Cardiac muscle cell (in vitro differentiated cells and primary cell): ENCODE measurements around the gene TRIM44. TPM values are rescaled to one million over a fixed set of nuclear protein-coding genes. Genes with fewer than 3 reads are reported as not detected.

Experiments
- DNase-seq, 2 donors: peaks; one replicate each; pipeline versions ENCODE4 v3.0.0 to v3.0.0-alpha.2; 2010 to 2017; ENCODE audit warnings: low read depth in 1 of 2, low spot score in 1 of 2
- H3K27ac ChIP-seq: fragments of 200-600 bp; sonication (generic); 2 replicates; pipeline ENCODE4 v1.5.1; 2016
- H3K27me3 ChIP-seq: fragments of 200-600 bp; sonication (generic); 2 replicates; pipeline ENCODE4 v1.6.0; 2016; ENCODE audit warnings: control low read depth
- H3K36me3 ChIP-seq: fragments of 200-600 bp; sonication (generic); 2 replicates; pipeline ENCODE4 v1.5.1; 2016; ENCODE audit warnings: control low read depth
- H3K4me1 ChIP-seq: fragments of 200-600 bp; sonication (generic); 2 replicates; pipeline ENCODE4 v1.8.1; 2017; ENCODE audit warnings: low read depth, mild to moderate bottlenecking, mixed run types
- H3K4me3 ChIP-seq: fragments of 200-600 bp; sonication (generic); 2 replicates; pipeline ENCODE4 v1.5.1; 2016; ENCODE audit warnings: mild to moderate bottlenecking
- H3K9me3 ChIP-seq: fragments of 200-600 bp; sonication (generic); 2 replicates; pipeline ENCODE4 v1.5.1; 2017; ENCODE audit warnings: low read depth, mild to moderate bottlenecking, control low read depth
- polyA plus RNA-seq: library from polyadenylated mRNA; unstranded; fragments of >200 nt; fragmentation: Nextera tagmentation; extraction: Ambion mirVana; gene quantifications from 2 replicates; pipeline ENCODE4 v1.2.1, GENCODE V29; 2016
- total RNA-seq: library from RNA; depleted of rRNA; stranded (reverse); fragments of >200 nt; gene quantifications from 2 replicates; pipeline ENCODE4 v1.2.3, GENCODE V29; 2016
- TF ChIP-seq, protein P1 (sequence below): IDR thresholded peaks from 2 replicates; pipeline ENCODE4 v1.5.1; 2012; ENCODE audit warnings: low read depth, mild to moderate bottlenecking, low read length

TRIM44 gene
- total and polyA plus RNA-seq, 2 experiments from 2014 or later: 19.2 to 45.7 TPM

DNA sequence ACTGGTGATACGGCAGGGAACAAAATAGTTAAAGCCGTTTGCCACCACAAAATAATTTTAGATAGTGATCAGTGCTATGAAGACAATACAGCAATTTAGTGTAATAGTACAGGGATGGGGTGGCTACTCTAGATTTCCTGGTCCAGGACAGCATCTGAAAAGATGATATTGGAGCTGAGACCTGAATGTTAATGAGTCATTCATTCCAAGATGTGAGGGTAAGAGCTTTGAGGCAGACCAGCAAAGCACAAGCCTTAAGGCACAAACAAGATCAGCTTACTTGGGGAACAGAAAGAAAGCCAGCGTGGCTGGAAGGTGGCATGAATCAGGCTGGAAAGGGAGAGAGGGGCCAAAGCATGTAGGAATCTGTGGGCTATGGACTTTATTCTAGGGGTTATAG is 132.3 kb downstream of the TRIM44 start:
- Histone ChIP-seq H3K27me3 (peaks cover 38% of the 10 kb centered on the region), H3K27ac (no peak overlapping the region)

DNA sequence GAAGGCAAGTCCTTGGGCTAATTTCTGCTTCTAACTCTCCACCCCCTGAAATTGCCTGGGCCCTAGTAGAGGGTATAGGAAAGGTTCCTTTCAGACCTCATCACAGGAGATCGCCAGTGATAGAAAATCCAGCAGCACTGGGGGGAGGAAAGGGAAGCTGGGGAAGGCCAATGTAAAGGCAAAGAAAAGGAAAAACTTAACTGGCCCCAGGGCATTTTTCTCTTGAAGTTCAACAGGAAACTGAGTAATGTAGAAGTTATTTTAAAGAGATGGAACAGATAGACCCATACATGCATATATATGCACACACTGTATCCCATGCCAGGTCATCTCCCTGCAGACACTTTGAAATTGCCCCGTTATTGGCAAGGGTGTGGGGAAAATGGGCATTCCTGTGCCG is 134.0 kb downstream of the TRIM44 start:
- Histone ChIP-seq H3K27me3 (peaks cover 38% of the 10 kb centered on the region), H3K4me1 (no peaks in the 10 kb centered on the region), H3K36me3 (no peaks in the 10 kb centered on the region), H3K9me3 (no peaks in the 10 kb centered on the region), H3K27ac (no peak overlapping the region), H3K4me3 (no peak overlapping the region)
- TF ChIP-seq, protein P1, sequence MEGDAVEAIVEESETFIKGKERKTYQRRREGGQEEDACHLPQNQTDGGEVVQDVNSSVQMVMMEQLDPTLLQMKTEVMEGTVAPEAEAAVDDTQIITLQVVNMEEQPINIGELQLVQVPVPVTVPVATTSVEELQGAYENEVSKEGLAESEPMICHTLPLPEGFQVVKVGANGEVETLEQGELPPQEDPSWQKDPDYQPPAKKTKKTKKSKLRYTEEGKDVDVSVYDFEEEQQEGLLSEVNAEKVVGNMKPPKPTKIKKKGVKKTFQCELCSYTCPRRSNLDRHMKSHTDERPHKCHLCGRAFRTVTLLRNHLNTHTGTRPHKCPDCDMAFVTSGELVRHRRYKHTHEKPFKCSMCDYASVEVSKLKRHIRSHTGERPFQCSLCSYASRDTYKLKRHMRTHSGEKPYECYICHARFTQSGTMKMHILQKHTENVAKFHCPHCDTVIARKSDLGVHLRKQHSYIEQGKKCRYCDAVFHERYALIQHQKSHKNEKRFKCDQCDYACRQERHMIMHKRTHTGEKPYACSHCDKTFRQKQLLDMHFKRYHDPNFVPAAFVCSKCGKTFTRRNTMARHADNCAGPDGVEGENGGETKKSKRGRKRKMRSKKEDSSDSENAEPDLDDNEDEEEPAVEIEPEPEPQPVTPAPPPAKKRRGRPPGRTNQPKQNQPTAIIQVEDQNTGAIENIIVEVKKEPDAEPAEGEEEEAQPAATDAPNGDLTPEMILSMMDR: no peak
- DNase-seq: peak in 1 of 2 donors; percentile 38

More for the DNA sequence above, 132.3 kb downstream of the TRIM44 start:
- Histone ChIP-seq H3K4me3 (no peak overlapping the region), H3K36me3 (no peaks in the 10 kb centered on the region), H3K4me1 (peaks cover 15% of the 10 kb centered on the region), H3K9me3 (no peaks in the 10 kb centered on the region)
- TF ChIP-seq, protein P1: no peak
- DNase-seq: no peak

DNA sequence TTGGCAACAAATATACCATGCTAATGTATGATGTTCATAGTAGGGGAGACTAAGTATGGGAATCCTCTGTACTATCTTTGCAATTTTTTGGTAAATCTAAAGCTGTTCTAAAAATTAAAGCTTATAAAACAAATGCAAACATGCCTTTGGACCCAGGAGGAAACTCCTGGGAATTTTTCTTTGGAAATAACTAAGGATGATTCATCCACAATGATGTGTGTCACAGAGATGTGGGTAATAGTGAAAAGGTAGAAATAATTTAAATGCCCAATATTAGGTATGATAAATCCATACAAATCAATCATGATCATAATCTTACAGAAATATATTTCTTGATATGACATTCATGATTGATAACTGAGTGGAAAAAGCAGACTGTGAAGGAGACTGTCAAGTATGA is 135.8 kb downstream of the TRIM44 start:
- TF ChIP-seq, protein P1: no peak
- no peak for DNase-seq
- H3K9me3 ChIP-seq: no peaks in the 10 kb centered on the region
- peaks cover 36% of the 10 kb centered on the region for H3K27me3 ChIP-seq
- no peak overlapping the region for H3K27ac ChIP-seq
- H3K4me3 ChIP-seq: no peak overlapping the region
- H3K36me3 ChIP-seq: no peaks in the 10 kb centered on the region
- H3K4me1 ChIP-seq: peaks cover 4% of the 10 kb centered on the region

DNA sequence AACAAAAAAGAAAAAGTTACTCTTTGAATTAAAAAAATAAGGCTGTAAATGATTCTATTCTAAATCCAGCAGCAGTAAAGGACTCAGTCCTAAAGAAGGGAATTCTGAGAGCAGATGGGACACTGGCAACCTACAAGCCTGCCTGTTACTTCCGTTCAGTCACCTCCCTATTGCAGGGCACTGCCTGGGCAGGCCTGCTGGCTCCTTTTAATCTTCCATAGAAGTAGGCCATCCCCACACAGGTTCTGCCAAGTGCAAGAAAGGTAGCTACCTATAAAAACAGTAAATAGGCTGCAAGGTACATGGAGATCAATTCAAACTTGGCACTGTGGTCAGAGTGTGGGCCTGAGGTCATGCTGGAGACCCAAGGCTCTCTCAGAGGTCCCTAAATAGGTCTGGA is 136.4 kb downstream of the TRIM44 start:
- peaks cover 30% of the 10 kb centered on the region for H3K27me3 ChIP-seq
- H3K36me3 ChIP-seq: no peaks in the 10 kb centered on the region
- H3K27ac ChIP-seq: no peak overlapping the region
- H3K4me1 ChIP-seq: peaks cover 5% of the 10 kb centered on the region
- TF ChIP-seq, protein P1: no peak
- no peak overlapping the region for H3K4me3 ChIP-seq
- no peak for DNase-seq
- H3K9me3 ChIP-seq: no peaks in the 10 kb centered on the region

DNA sequence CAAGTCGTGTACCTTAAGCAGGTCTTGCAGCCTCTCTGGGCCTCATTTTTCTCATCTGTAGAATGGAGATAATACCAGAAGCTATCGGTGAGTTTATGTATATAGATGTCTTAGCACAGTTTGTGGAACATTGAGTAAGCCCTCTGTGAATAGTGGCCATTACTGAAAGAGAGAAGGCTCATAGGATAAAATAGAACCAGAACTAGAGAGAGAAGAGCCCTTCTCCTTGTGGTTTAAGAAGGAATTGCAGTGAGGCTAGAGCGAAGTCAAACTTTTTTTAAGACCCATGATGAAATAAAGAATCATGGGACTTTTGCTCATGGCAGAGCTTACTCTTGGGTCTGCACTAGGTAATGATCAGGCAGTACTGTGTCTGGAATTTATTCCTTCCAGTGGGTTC is 137.1 kb downstream of the TRIM44 start:
- H3K27ac ChIP-seq: no peak overlapping the region
- no peak for DNase-seq
- TF ChIP-seq, protein P1: peak; percentile 7
- H3K4me1 ChIP-seq: peaks cover 5% of the 10 kb centered on the region
- peaks cover 23% of the 10 kb centered on the region for H3K27me3 ChIP-seq
- no peak overlapping the region for H3K4me3 ChIP-seq
- H3K36me3 ChIP-seq: no peaks in the 10 kb centered on the region
- H3K9me3 ChIP-seq: no peaks in the 10 kb centered on the region
